Spinal cord (tissue), 10 donors: Measurements from ENCODE around the gene ZNF280D. TPM values are rescaled to one million over a fixed set of nuclear protein-coding genes. Genes with fewer than 3 reads are reported as not detected.
"Not testable (repeated sequence)": the region's sequence is repeated elsewhere in the genome, so short reads cannot be mapped to it uniquely, and the experiment has no call there.

ENCODE experiments used
- DNase-seq, 6 donors: peaks; one replicate each; pipeline versions ENCODE4 v3.0.0 to v3.0.0-alpha.2; 2013 to 2015; ENCODE audit warnings: low spot score in 6 of 6, low read depth in 4 of 6
- H3K27ac ChIP-seq: one replicate; pipeline ENCODE4 v1.5.1; 2013; ENCODE audit warnings: low read depth, low read length, control low read depth
- H3K27me3 ChIP-seq: one replicate; pipeline ENCODE4 v1.6.1; 2013; ENCODE audit warnings: low read length; ENCODE audit not compliant: control insufficient read depth, insufficient read depth
- H3K36me3 ChIP-seq: one replicate; pipeline ENCODE4 v1.6.1; 2013; ENCODE audit warnings: low read length; ENCODE audit not compliant: control insufficient read depth, insufficient read depth
- H3K4me1 ChIP-seq: one replicate; pipeline ENCODE4 v1.6.1; 2013; ENCODE audit warnings: low read length; ENCODE audit not compliant: control insufficient read depth, insufficient read depth
- H3K4me3 ChIP-seq: one replicate; pipeline ENCODE4 v1.5.1; 2013; ENCODE audit warnings: low read depth, low read length, control low read depth
- H3K9me3 ChIP-seq: one replicate; pipeline ENCODE4 v1.6.1; 2013; ENCODE audit warnings: low read length; ENCODE audit not compliant: control insufficient read depth, insufficient read depth
- WGBS: methylation state at CpG from one replicate; pipeline ENCODE4 v1.1.5; 2013; ENCODE audit warnings: missing lambda C conversion rate; ENCODE audit not compliant: insufficient coverage; 5-methylcytosine and 5-hydroxymethylcytosine counted together
- polyA plus RNA-seq, 2 donors: library from polyadenylated mRNA; unstranded; fragments of 120-200 nt; gene quantifications; one replicate each; pipeline ENCODE4 v1.2.1, GENCODE V29; 2013; ENCODE audit not compliant: insufficient read length in 2 of 2
- total RNA-seq, 2 donors: library from RNA; depleted of rRNA in 1 of 2; stranded (reverse); fragments of 120-200 nt in 1 of 2; fragments of >200 nt in 1 of 2; gene quantifications; one replicate each; pipeline versions ENCODE4 v1.2.3 to v1.2.4, GENCODE V29; 2013 to 2014
- donor health status: healthy.

The ZNF280D gene
- total and polyA plus RNA-seq, 4 donors = 40.2 to 98.6 (median 47.7) TPM

DNA sequence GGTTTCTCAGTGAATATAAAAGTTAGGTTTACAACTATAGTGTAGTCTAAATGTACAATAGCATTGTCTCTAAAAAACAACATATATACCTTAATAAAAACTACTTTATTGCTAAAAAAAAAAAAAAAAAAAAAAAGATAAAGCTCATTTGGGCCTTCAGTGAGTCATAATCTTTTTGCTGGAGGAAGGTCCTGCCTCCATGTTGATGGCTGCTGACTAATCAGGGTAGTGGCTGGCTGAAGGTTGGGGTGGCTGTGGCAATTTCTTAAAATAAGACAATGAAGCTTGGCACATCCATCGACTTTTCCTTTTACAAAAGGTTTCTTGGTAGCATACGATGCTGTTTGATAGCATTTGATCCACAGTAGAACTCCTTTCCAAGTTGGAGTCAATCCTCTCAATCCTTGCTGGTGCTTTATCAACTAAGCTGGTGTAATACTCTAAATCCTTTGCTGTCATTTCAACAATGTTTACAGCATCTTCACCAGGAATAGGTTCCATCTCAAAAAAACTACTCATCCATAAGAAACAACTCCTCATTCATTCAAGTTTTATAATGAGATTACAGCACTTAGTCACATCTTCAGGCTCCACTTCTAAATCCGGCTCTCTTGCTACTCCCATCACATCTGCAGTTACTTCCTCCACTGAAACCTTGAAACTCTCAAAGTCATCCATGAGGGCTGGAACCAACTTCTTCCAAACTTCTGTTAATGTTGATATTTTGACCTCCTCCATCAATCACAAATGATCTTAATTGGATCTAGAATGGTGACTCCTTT, 13.3 kb downstream of the ZNF280D start:
- WGBS = 100% methylated on average over 2 of the region's 3 CpGs

DNA sequence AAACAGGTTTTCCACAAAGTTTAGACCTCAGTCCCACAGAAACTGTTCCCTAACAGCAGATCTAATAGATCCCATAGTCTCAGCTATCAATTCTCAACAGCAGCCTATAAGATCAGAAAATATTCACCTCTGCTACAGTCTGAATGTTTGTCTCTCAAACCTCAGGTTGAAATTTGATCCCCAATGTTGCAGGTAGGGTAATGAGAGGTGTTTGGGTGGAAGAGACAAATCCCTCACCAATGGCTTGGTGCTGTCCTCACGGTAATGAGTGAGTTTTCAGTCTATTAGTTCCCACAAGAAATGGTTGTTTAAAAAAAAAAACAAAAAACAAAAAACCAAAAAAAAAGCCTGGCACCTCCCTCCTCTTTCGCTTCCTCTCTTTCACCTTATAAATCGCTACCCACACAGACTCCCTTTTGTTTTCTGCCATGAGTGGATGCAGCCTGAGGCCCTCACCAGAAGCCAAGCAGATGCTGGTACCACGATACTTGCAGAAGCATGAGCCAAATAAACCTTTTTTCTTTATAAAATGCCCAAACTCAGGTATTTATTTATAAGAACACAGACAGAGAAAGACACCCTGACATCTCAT, 14.2 kb downstream of the ZNF280D start:
- Histone ChIP-seq H3K27ac (no peak overlapping the region), H3K27me3 (no peaks in the 10 kb centered on the region), H3K4me3 (no peak overlapping the region), H3K4me1 (no peaks in the 10 kb centered on the region), H3K9me3 (no peaks in the 10 kb centered on the region), H3K36me3 (no peaks in the 10 kb centered on the region)
- DNase-seq = no peak
- 65% methylated on average over 3 of the region's 4 CpGs for WGBS

More for the DNA sequence above, 13.3 kb downstream of the ZNF280D start:
- Histone ChIP-seq H3K27ac (no peak overlapping the region), H3K9me3 (no peaks in the 10 kb centered on the region), H3K27me3 (no peaks in the 10 kb centered on the region), H3K36me3 (no peaks in the 10 kb centered on the region), H3K4me1 (no peaks in the 10 kb centered on the region), H3K4me3 (no peak overlapping the region)
- no peak for DNase-seq

DNA sequence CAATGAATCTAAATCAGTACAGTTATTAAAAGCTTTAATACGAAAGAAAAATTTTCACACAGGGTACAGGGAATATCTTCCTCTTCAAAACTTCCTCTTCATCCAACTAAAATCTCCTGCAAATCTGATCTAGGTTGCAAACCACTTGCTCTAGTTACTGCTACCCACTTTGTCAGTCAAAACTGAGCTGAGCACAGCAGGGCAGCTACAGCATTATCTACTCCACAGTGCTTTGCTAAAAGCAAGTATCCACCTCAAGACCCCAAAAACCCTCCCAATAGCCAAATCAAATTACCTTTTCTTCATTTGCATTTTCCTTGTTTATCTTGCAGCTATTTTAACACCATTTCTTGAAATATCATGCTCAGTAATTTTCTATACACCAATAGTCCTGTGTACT, 14.7 kb downstream of the ZNF280D start:
- H3K36me3 ChIP-seq = no peaks in the 10 kb centered on the region
- no peaks in the 10 kb centered on the region for H3K27me3 ChIP-seq
- no peak for DNase-seq
- H3K9me3 ChIP-seq = no peaks in the 10 kb centered on the region
- H3K4me1 ChIP-seq = no peaks in the 10 kb centered on the region
- no peak overlapping the region for H3K27ac ChIP-seq
- no peak overlapping the region for H3K4me3 ChIP-seq
- 70% methylated on average over 1 of the region's 1 CpG for WGBS

DNA sequence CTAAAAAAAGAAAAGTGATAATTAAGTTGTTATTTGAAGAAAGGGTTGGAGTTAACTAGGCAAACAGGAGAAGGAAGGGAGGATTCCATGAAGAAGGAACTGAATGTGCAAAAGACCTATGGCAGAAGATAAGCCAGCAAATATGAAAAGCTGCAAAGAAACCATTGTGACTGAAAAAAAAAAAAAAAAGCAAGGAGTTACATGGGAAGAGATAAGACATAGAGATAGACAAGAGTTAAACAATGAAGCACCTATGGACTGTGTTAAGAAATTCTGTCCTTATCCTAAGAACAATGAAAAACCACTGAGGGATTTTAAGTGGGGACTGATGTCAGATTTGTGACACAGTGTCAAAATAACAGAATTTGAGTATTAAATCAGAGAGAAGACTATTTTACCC, 17.0 kb downstream of the ZNF280D start:
- no peaks in the 10 kb centered on the region for H3K9me3 ChIP-seq
- H3K27me3 ChIP-seq = no peaks in the 10 kb centered on the region
- H3K4me3 ChIP-seq = no peak overlapping the region
- H3K36me3 ChIP-seq = no peaks in the 10 kb centered on the region
- no peak overlapping the region for H3K27ac ChIP-seq
- no peak for DNase-seq
- no peaks in the 10 kb centered on the region for H3K4me1 ChIP-seq

DNA sequence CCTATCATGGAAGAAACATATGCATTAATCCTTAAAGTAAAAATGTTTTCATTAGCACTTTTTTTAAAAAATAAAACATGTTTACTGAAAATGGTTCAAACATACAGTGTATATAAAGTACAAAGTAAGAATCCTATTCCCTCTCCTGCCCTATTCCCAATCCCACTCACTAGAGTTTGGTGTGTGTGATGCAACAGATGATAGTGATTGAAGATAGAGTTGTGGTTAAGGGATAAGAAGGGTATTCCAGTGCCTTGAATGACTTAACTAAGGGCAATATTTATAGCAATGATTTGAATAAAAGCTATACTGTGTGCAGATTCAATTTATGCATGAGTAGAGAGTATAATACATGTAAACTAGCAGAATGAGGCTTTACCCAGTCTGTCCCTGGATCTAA, 18.1 kb downstream of the ZNF280D start:
- no peaks in the 10 kb centered on the region for H3K27me3 ChIP-seq
- H3K27ac ChIP-seq = no peak overlapping the region
- no peak for DNase-seq
- no peak overlapping the region for H3K4me3 ChIP-seq
- H3K36me3 ChIP-seq = no peaks in the 10 kb centered on the region
- H3K9me3 ChIP-seq = no peaks in the 10 kb centered on the region
- H3K4me1 ChIP-seq = no peaks in the 10 kb centered on the region

DNA sequence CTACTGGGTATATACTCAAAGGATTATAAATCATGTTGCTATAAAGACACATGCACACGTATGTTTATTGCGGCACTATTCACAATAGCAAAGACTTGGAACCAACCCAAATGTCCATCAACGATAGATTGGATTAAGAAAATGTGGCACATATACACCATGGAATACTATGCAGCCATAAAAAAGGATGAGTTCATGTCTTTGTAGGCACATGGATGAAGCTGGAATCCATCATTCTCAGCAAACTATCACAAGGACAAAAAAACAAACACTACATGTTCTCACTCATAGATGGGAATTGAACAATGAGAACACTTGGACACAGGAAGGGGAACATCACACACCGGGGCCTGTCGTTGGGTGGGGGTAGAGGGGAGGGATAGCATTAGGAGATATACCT, 23.8 kb downstream of the ZNF280D start:
- not testable (repeated sequence) for H3K4me1 ChIP-seq, H3K9me3 ChIP-seq, DNase-seq, H3K4me3 ChIP-seq, H3K27ac ChIP-seq, H3K36me3 ChIP-seq, H3K27me3 ChIP-seq
- no CpG with 5 or more reads among the region's 5 CpGs for WGBS

DNA sequence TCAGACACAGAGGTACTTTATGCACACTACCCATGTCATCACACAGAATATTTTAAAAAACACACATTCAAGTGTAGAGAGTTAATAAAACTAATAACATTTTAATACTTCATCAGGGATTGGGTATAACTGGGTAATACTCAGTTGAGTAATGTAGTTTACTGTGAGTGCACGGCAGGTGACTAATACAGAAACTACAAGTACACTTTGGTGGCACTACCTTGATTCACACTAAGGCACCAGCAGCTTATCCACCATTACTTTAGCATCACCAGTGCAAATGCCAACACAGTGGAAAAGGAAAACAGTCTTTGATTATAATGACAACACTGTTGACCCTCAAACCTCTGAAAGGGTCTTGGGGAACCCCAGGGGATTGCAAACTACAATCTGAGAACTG, 33.6 kb downstream of the ZNF280D start:
- Histone ChIP-seq H3K27me3 (no peaks in the 10 kb centered on the region), H3K9me3 (no peaks in the 10 kb centered on the region), H3K4me1 (no peaks in the 10 kb centered on the region), H3K36me3 (peaks cover 13% of the 10 kb centered on the region), H3K4me3 (no peak overlapping the region), H3K27ac (no peak overlapping the region)
- no peak for DNase-seq
- whole genome bisulfite sequencing = no CpG with 5 or more reads among the region's 1 CpG

DNA sequence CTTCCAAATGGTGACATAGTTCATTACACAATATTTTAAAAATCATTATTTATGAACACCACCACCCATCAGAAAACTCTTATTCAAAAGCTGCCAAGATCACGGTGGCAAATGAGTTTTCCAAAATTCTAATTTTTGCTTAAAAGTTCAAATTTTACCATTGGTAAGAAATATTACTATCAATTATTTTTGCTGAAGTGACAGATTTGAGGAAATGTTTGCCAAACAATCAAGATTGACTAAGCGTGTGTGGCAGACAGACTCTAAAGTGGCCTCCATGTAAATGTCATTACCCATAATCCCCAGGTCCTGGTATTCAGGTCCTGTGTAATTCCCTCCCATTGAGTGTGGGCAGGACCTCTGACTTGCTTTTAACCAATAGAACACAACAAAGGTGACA, 35.0 kb downstream of the ZNF280D start:
- H3K27me3 ChIP-seq = no peaks in the 10 kb centered on the region
- H3K9me3 ChIP-seq = no peaks in the 10 kb centered on the region
- DNase-seq = no peak
- H3K27ac ChIP-seq = no peak overlapping the region
- no CpG with 5 or more reads among the region's 2 CpGs for WGBS
- peaks cover 10% of the 10 kb centered on the region for H3K36me3 ChIP-seq
- no peaks in the 10 kb centered on the region for H3K4me1 ChIP-seq
- no peak overlapping the region for H3K4me3 ChIP-seq

DNA sequence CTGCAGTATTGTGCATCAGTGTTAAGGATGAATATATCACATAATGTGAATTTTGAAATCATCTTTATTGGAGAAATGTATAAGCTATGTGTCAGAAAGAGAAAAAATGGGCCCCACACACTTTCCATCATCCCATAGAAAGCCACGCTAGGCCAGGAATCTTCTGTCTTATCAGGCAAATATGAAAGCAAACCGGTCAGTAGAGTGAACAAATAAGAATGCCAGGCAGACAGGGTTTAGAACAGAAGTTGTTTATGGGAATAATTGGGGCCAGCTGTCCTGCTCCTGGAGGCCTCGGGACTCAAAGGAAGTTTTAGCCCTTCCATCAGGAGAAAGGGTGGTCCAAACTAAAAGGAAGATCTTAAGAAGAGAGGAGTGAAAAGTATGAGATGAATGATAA, 39.5 kb downstream of the ZNF280D start:
- no peak overlapping the region for H3K27ac ChIP-seq
- 72% methylated on average over 2 of the region's 3 CpGs for WGBS

DNA sequence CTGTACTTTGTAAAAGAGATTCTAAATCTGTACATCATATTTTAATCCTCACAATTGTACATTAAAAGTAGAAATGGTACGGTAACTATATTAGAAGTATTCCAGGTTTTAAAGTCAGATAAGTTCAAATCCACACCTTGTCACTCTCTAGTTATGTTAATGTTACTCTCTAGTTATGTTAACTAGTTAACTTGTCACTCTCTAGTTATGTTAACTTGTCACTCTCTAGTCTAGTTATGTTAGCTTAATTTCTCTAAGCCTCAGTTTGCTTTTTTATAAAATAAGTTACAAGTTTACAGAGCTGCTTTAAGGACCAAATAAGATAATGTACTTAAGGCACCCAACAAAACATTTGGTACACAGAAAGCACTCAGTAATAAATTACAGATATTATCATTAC, 42.6 kb downstream of the ZNF280D start:
- DNase-seq = no peak
- Histone ChIP-seq H3K27ac (no peak overlapping the region), H3K4me1 (no peaks in the 10 kb centered on the region), H3K27me3 (no peaks in the 10 kb centered on the region), H3K36me3 (peaks cover 3% of the 10 kb centered on the region), H3K9me3 (no peaks in the 10 kb centered on the region), H3K4me3 (no peak overlapping the region)
- WGBS = no CpG with 5 or more reads among the region's 1 CpG

More for the DNA sequence above, 39.5 kb downstream of the ZNF280D start:
- Histone ChIP-seq H3K4me3 (no peak overlapping the region), H3K9me3 (no peaks in the 10 kb centered on the region), H3K4me1 (no peaks in the 10 kb centered on the region), H3K36me3 (peaks cover 4% of the 10 kb centered on the region), H3K27me3 (no peaks in the 10 kb centered on the region)
- DNase-seq = no peak
